ENCODE measurements around the gene ACACA.

ACACA gene

DNA sequence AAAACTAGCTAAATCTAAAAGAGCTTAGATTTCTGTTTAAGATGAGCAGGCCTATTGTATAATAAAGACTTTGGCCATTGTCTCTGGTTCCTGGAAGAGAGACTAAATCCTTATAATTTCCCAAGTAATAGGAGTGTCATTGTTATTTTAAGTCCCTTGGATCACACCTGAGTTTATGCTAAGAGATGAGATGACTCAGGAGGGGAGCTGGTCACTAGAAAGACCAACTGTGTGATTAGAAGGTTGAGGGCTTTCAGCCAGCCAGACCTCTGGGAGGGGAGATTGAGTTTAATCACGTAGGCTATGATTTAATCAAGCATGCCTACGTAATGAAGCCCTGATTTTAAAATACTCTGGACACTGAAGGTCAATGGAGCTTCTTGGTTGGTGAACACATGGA is 187.8 kb downstream of the ACACA start:
- TF ChIP-seq GATA2 (IDR thresholded peaks at IDR 0.05; ENCODE audit: low read depth, low read length) (no peak), GATA3 (IDR thresholded peaks at IDR 0.05; ENCODE audit: low read depth, low read length) (no peak)

DNA sequence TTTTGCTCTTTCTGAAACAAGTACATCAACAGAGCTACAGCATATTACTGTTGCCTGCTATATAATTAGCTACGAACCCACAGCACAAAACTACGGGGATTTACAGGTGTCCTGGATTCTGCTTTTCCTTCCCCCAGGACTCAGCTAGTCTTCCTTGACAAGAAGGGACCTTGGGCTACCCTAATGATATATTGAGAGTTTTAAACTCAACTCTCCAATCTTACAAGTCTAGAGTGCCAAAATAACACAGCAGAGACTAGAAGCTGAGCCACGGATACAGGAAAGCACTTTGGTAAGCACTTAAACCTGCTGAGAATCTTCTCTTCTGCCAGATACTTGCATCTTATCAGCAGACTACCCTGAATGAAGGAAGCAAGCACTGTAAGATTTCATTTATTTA is 192.2 kb downstream of the ACACA start:
- TF ChIP-seq GATA2 (IDR thresholded peaks at IDR 0.05; ENCODE audit: low read depth, low read length) (no peak), GATA3 (IDR thresholded peaks at IDR 0.05; ENCODE audit: low read depth, low read length) (no peak)

DNA sequence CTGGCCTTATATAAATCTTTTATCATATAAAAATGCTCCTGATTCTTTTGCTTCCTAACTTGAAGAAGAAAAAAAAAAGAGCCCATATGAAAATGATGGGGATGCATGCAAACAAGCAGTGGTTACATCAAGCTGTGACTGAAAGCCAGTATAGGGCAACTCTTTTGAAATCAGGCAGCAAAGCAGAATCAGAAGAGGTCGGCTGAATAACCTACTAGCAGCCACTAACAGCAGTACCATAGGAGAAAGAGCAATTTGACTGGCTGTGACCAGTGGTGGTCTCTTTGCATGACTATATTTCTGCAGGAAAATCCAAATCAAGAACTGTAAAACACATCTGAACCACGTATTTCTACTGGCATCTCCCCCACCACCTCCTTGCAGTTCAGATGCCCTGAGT is 192.7 kb downstream of the ACACA start:
- TF ChIP-seq GATA3 (IDR thresholded peaks at IDR 0.05; ENCODE audit: low read depth, low read length) (no peak), GATA2 (IDR thresholded peaks at IDR 0.05; ENCODE audit: low read depth, low read length) (no peak)

DNA sequence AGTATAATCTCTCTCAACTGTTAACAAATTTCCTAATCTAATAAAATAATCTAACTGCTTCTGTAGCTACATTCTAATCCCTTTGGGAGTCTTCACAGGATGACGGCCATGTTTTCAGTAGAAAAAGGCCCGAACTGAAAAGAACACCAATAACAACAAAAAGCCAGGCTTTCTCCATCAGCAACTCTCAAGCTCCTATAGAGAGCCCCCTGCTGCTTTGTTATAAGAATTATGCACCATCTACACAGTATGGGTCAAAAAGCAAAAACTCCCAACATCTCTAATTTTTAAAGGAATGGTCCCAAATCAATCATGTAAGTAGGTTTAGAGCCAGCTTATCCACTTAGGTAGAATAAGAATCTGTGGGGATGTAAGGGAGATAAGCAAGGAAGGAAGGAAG is 194.5 kb downstream of the ACACA start:
- TF ChIP-seq GATA2 (IDR thresholded peaks at IDR 0.05; ENCODE audit: low read depth, low read length), result no peak
- TF ChIP-seq GATA3 (IDR thresholded peaks at IDR 0.05; ENCODE audit: low read depth, low read length), result no peak

DNA sequence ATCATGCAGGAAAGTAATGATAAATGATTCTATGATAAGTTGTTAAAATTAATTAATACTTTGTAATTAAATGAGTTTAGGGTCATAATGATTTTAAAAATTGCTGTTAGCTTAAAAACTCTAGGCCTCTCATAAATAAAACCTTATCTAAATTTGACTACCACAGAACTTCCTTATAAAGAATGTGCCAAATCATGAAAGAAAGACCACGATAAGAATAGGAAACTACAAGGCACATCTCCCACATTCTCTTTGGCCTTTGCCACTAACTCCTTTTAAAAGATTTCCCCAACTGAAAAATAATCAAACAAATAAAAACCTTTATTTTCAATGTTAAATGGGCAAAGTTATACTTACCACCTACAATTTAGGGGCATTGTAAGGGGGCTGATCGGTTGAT is 195.5 kb downstream of the ACACA start:
- TF ChIP-seq GATA3 (IDR thresholded peaks at IDR 0.05; ENCODE audit: low read depth, low read length) (no peak), GATA2 (IDR thresholded peaks at IDR 0.05; ENCODE audit: low read depth, low read length) (no peak)

DNA sequence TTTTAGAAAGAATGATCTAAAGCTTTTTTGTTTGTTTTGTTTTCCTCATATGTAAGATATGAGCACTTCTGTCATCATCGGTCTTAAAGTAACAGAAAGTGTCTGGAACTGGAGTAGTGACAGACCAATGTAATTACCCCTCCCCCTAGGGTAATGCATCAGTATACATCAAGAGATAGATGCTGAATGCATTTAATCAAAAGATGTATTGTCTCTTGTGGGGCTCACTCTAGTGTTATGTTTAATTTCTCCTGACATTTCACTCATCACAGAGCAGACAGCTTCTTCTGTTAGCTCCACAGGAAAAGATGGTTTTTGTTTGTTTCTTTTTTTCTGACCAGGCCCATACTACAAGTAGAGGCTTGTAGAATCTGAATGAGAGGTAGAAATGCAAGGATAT is 199.5 kb downstream of the ACACA start:
- TF ChIP-seq GATA3 (IDR thresholded peaks at IDR 0.05; ENCODE audit: low read depth, low read length) (no peak), GATA2 (IDR thresholded peaks at IDR 0.05; ENCODE audit: low read depth, low read length) (no peak)

DNA sequence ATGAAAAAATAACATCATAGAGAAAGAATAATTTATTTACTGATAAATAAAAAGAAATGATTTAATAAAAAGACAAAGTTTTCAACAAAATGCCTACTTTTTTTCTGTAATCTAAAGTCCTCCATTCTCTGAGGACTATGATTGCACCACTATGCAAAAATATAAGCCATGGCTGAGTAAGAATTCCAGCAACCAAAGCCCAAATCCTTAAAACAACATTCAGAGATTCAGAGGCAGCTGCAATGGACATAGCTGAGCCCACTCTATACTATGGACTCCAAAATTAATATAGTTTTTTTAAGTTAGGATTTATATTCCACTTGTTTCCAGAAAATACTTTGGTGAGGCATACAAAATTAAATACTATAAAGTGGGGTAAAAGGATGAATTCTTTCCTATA is 200.3 kb downstream of the ACACA start:
- TF ChIP-seq GATA2 (IDR thresholded peaks at IDR 0.05; ENCODE audit: low read depth, low read length) (no peak), GATA3 (IDR thresholded peaks at IDR 0.05; ENCODE audit: low read depth, low read length) (no peak)

DNA sequence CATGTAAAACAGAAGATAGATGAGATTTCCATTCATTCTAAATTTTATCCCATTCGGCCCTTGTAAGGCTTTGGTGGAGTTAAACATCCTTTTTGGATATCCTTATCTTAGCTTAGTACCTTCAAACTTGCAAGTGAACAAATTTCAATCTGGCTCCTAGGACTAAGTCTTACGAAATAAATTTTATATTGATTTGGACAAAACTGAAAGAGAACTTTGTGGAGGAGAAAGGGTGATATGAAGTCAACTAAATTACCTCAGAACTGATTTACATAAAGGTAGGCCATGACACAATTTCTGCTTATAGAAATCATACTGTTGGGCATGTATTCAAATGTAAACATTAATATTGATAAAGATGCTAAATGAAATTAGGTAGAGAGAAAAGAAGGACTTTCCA is 206.1 kb downstream of the ACACA start:
- TF ChIP-seq GATA2 (IDR thresholded peaks at IDR 0.05; ENCODE audit: low read depth, low read length) (no peak), GATA3 (IDR thresholded peaks at IDR 0.05; ENCODE audit: low read depth, low read length) (no peak)

DNA sequence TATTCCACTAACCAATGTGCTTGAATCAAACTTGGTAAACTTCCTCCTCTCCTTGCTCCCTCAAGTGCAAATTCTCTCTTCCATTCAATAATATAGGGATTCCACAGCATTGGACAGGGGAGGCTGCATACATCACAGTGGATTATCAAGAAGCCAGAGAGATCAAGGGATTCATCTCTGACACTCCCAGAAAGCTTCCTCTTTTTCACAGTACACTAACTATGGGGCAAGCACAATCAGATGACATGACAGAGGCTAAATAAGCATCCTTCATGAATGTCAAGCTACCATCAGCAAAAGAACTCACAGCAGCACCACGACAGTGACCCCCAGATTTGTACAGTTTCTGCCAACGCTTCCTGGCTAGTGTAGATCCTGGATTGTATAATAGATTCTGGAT is 209.3 kb downstream of the ACACA start:
- TF ChIP-seq GATA3 (IDR thresholded peaks at IDR 0.05; ENCODE audit: low read depth, low read length), result no peak
- no peak for TF ChIP-seq GATA2 (IDR thresholded peaks at IDR 0.05; ENCODE audit: low read depth, low read length)

DNA sequence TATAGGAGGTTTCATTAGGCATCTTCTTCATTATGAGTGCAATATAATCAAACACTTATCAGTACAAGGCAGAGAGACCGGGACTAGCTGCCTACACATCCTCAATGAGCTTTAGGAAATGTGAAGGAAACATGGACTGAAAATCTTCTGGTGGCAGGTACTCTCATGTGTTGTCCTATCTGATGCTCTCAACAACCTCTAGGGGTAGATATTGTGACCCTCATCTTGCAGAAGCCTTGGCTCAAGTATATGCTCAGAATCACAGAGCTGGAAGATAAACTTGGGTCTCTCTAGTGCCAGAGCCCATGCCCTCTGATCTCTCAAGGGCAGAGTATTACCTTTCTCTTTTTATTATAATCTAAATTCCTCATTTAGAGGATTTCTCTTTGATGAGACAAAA is 212.4 kb downstream of the ACACA start:
- TF ChIP-seq GATA2 (IDR thresholded peaks at IDR 0.05; ENCODE audit: low read depth, low read length) (no peak), GATA3 (IDR thresholded peaks at IDR 0.05; ENCODE audit: low read depth, low read length) (no peak)

DNA sequence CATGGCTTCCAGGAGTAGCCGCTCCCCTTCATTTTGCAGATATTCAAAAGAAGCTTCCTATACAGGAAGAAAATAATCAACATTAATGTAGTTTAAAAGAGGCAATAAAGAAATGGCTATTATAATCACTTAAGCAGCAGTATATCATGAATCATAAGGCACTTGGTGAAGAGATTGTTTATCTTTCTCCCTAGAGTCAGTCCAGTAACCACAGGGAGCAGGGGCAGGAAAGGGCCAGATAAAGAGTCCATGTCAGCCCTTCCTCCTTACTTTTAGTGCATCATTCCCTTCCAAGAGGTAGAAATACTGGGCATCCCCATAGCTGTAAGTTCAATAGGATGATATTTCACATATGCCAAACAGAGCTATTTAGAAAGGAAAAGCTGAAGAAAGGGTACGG is 215.4 kb downstream of the ACACA start:
- TF ChIP-seq GATA2 (IDR thresholded peaks at IDR 0.05; ENCODE audit: low read depth, low read length), result no peak
- no peak for TF ChIP-seq GATA3 (IDR thresholded peaks at IDR 0.05; ENCODE audit: low read depth, low read length)

DNA sequence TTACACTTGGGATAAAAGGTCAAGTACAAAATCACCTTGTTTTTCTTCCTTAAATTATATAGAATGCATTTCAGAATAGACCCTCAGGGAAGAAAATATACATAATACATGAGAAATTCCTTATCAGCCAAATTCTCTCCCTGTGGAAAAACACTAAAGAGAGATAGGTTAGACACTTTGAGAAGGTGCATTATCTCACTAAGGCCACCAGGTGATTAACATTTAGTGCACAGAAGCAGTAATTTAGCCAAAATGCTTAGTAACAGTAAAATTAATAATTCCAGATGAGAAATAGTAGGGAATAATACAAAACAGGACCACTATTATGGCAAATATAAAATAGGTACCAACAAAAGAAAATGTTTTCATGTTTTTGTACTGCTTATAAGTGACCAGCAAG is 216.1 kb downstream of the ACACA start:
- TF ChIP-seq GATA2 (IDR thresholded peaks at IDR 0.05; ENCODE audit: low read depth, low read length) (no peak), GATA3 (IDR thresholded peaks at IDR 0.05; ENCODE audit: low read depth, low read length) (no peak)

DNA sequence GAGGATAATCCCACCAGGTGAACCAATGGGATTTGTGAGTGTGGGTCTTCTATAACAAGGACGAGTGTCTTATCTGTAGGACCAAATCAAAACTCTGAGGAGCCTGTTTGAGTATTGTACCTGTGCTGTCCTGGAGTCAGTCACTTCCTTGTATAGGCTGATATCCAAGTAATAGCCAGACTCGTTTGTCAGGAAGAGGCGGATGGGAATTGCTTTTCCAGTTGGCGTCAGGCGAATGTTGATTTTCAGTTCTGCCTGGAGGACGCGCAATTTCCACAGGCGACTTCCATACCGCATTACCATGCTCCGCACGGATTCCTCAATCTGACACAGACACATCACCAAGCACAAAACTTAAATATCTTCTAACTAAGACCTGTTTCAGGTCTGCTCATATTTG is 218.5 kb downstream of the ACACA start:
- no peak for TF ChIP-seq GATA3 (IDR thresholded peaks at IDR 0.05; ENCODE audit: low read depth, low read length)
- TF ChIP-seq GATA2 (IDR thresholded peaks at IDR 0.05; ENCODE audit: low read depth, low read length), result no peak

DNA sequence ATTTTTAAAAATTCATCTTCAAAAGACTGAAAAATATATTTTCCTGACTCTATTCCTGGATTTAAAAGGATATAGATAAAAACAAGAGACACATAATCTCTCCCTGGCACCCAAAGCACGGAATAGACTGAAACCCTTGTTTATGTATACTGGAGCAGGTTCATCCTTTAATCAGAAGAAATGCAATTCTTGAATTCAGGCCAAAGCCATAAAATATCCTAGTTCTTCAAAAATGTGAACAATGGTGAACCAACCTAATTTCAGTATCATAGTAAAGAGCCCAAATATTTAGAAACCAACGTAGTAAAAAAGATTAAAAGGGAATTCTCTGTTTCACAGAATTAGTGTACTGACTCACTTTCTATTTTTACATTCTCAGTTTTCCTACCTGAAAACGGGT is 219.4 kb downstream of the ACACA start:
- TF ChIP-seq GATA3 (IDR thresholded peaks at IDR 0.05; ENCODE audit: low read depth, low read length), result no peak
- TF ChIP-seq GATA2 (IDR thresholded peaks at IDR 0.05; ENCODE audit: low read depth, low read length), result no peak

DNA sequence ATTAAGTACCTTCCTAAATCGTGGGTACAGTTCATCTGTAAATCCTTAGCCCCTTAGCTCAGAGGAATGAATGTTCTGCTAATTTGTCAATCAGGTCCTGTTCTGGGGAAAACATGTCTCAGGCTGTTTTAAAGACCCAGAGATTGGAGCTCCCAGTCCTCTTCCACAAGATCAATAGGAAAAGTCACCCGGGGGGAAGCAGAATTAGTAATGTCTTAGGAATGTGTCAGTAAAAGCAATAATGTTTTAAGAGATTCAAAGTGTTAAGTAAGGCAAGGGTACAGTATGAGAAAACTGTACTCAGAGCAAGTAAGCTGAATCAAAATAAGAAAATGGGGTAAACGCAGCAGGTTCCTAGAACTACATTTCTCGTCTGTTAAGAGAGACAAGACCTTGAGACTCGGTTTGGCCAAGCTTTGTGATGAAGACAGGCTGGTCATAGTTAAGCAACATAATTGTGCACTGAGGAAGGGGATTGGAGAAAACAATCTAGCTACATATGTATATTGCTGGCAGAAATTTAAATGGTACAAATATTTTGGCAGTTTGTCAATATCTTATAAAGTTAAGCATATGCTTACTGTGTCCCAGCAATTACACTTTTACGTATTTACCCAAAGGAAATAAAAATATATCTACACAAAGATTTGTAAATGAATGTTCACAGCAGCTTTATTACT is 223.7 kb downstream of the ACACA start:
- no peak for TF ChIP-seq GATA3 (IDR thresholded peaks at IDR 0.05; ENCODE audit: low read depth, low read length)
- TF ChIP-seq GATA2 (IDR thresholded peaks at IDR 0.05; ENCODE audit: low read depth, low read length), result no peak

DNA sequence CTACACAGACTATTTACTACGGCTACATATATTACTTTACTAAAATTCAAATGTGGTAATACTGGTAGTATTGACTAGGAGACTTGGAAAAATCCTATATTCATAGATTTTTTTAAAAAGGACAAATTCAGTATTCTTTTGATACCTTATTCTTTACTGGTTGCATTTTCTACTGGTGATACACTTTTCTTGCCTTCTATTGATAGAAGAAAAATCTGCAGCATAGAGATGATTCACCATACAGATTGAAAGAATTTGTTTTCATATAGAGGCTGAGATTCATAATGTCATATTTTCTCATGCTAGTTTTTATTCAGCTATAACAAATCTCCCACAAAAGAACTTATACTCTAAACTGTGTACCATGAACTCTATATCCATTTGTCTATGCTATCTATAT is 226.3 kb downstream of the ACACA start:
- TF ChIP-seq GATA2 (IDR thresholded peaks at IDR 0.05; ENCODE audit: low read depth, low read length) (no peak), GATA3 (IDR thresholded peaks at IDR 0.05; ENCODE audit: low read depth, low read length) (no peak)

All from SH-SY5Y (cell line).